Posterior cingulate gyrus (tissue), 11 donors: ENCODE measurements around the gene GIPR.
"Not testable (repeated sequence)": the region's sequence is repeated elsewhere in the genome, so short reads cannot be mapped to it uniquely, and the experiment has no call there.

Experiments
- DNase-seq, 10 donors: peaks; one replicate each; pipeline versions ENCODE4 v3.0.0 to v3.0.0-alpha.2; 2020 to 2021; ENCODE audit warnings: mixed read lengths in 3 of 10
- intact Hi-C: fragments of 100-400 bp; cut with DNase I; formaldehyde crosslinking; loops from one replicate; pipeline ENCODE4 v1.15.1; 2023

Gene GIPR

GRCh38 chr19:45717983-45718650 lies 50.1 kb downstream of the GIPR start:
- intact Hi-C loops = loop anchor here (1.0 kb wide), 1 partner anchor 26 kb away; the partner anchor contains the start of gene QPCTL
- no peak for DNase-seq

GRCh38 chr19:45720065-45720464 lies 52.0 kb downstream of the GIPR start:
- DNase-seq, intact Hi-C loops: not testable (repeated sequence)

GRCh38 chr19:45728683-45729082 lies 60.7 kb downstream of the GIPR start:
- DNase-seq = peak in 1 of 10 donors; percentile 75
- intact Hi-C loops = not testable (repeated sequence)

GRCh38 chr19:45729800-45730290 lies 61.8 kb downstream of the GIPR start:
- peak in 1 of 10 donors; percentile 38 for DNase-seq
- intact Hi-C loops = loop anchor here (5.0 kb wide), 1 partner anchor 37 kb away; the partner anchor contains the start of gene SIX5

GRCh38 chr19:45730368-45731288 lies 62.6 kb downstream of the GIPR start, which contains the start of gene FBXO46:
Gene FBXO46, minus strand, starts transcription at chr19:45730896. Its CDS starts 17,401 bp downstream, at chr19:45713495.
- intact Hi-C loops = loop anchor here (5.0 kb wide), 1 partner anchor 37 kb away; the partner anchor contains the start of gene SIX5
- peak; percentile 96 to 99 (median 98) for DNase-seq
